PFSK-1 (cell line): ENCODE data around the gene VWA1.

Experiments used
- POLR2AphosphoS5 ChIP-seq: IDR thresholded peaks from 2 replicates; pipeline ENCODE4 v1.6.1; 2012; ENCODE audit warnings: low read depth, mild to moderate bottlenecking, control low read depth, low read length, moderate library complexity
- TAF1 ChIP-seq: IDR thresholded peaks from 2 replicates; pipeline ENCODE4 v1.6.1; 2012; ENCODE audit warnings: low read length, control low read depth, borderline replicate concordance; ENCODE audit not compliant: insufficient read depth

DNA sequence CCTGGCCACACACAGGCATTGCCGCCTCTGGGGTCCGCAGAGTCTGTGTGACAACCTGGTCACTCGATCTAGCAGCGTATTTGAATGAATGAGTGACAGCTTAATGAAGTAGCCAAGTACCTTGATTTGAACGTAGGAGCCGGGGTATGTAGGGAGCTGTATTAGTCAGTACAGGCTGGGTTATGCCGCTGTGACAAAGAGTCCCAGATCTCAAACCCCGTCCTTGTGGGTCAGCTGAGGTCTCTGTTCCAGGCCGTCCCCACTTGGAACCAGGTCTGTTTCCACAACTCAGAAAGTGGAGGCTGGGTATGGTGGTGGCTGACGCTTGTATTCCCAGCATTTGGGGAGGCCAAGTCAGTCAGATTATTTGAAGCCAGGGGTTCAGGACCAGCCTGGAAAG lies 56.1 kb downstream of the VWA1 start:
- TF ChIP-seq POLR2AphosphoS5 = no peak
- no peak for TF ChIP-seq TAF1
